CD4-positive, alpha-beta memory T cell (primary cell): ENCODE data around the gene CCHCR1. TPM values are rescaled to one million over a fixed set of nuclear protein-coding genes. Genes with fewer than 3 reads are reported as not detected.
A peak's percentile ranks its signal among the peaks of the same experiment; 100 is the strongest.

Source experiments
- CTCF ChIA-PET: fragments of 350-600 bp; sonication (Branson Sonifier 250); formaldehyde crosslinking; loops from one replicate; lab custom pipeline; 2021; ENCODE audit warnings: inconsistent platforms; ENCODE audit not compliant: partially characterized antibody; lab: Charles Lee
- POLR2A ChIA-PET: fragments of 350-600 bp; sonication (Branson Sonifier 250); formaldehyde crosslinking; loops from one replicate; lab custom pipeline; 2021; ENCODE audit not compliant: partially characterized antibody; lab: Charles Lee
- DNase-seq, 5 donors: peaks; one replicate each; pipeline versions ENCODE4 v3.0.0 to v3.0.0-alpha.2; 2020 to 2022; ENCODE audit warnings: mixed read lengths in 1 of 5
- H3K27ac ChIP-seq: one replicate; pipeline ENCODE4 v1.7.0; 2013; ENCODE audit warnings: low read depth, low read length
- H3K27me3 ChIP-seq: 2 replicates; pipeline ENCODE4 v1.7.0; 2013; ENCODE audit warnings: mild to moderate bottlenecking, low read length, moderate library complexity; ENCODE audit not compliant: insufficient read depth
- H3K36me3 ChIP-seq: 2 replicates; pipeline ENCODE4 v1.7.0; 2013; ENCODE audit warnings: mild to moderate bottlenecking, low read length, moderate library complexity; ENCODE audit not compliant: insufficient read depth
- H3K4me1 ChIP-seq: 2 replicates; pipeline ENCODE4 v1.7.0; 2013; ENCODE audit warnings: mild to moderate bottlenecking, low read length, moderate library complexity; ENCODE audit not compliant: insufficient read depth
- H3K4me3 ChIP-seq, 2 donors: one replicate each; pipeline ENCODE4 v1.7.0; 2013; ENCODE audit warnings: low read length in 2 of 2, mild to moderate bottlenecking in 1 of 2
- H3K9me3 ChIP-seq, 2 donors: one replicate each; pipeline ENCODE4 v1.7.0; 2013; ENCODE audit warnings: low read length in 2 of 2, control low read depth in 1 of 2; ENCODE audit not compliant: control insufficient read depth in 1 of 2
- H3K27ac Mint-ChIP-seq, 7 donors: one replicate each; pipeline ENCODE4 v1.8.0; 2020 to 2021; ENCODE audit warnings: mixed read lengths in 7 of 7, mild to moderate bottlenecking in 6 of 7, inconsistent platforms in 3 of 7, moderate library complexity in 3 of 7
- H3K27me3 Mint-ChIP-seq, 2 donors: one replicate each; pipeline ENCODE4 v1.8.0; 2020 to 2021; ENCODE audit warnings: mixed read lengths in 2 of 2
- H3K36me3 Mint-ChIP-seq, 2 donors: one replicate each; pipeline ENCODE4 v1.8.0; 2020 to 2021; ENCODE audit warnings: mixed read lengths in 2 of 2, inconsistent platforms in 1 of 2, mild to moderate bottlenecking in 1 of 2
- H3K4me1 Mint-ChIP-seq, 4 donors: one replicate each; pipeline ENCODE4 v1.8.0; 2020 to 2021; ENCODE audit warnings: mixed read lengths in 4 of 4, mild to moderate bottlenecking in 1 of 4
- H3K4me3 Mint-ChIP-seq, 8 donors: one replicate each; pipeline ENCODE4 v1.8.0; 2020 to 2021; ENCODE audit warnings: mixed read lengths in 8 of 8, mild to moderate bottlenecking in 7 of 8, moderate library complexity in 6 of 8, inconsistent platforms in 3 of 8
- H3K9me3 Mint-ChIP-seq, 8 donors: one replicate each; pipeline ENCODE4 v1.8.0; 2020 to 2021; ENCODE audit warnings: mixed read lengths in 8 of 8, mild to moderate bottlenecking in 5 of 8, inconsistent platforms in 3 of 8, moderate library complexity in 1 of 8
- intact Hi-C: fragments of 100-400 bp; cut with micrococcal nuclease; formaldehyde crosslinking; loops from one replicate; pipeline ENCODE4 v1.15.1; 2023
- polyA plus RNA-seq, 2 donors: library from polyadenylated mRNA; unstranded; fragments of 300-500 nt; fragmentation: Illumina TruSeq; gene quantifications; one replicate each; pipeline ENCODE4 v1.2.3, GENCODE V29; 2021
- total RNA-seq, 2 experiments: library from RNA; stranded (reverse); gene quantifications; one replicate each; pipeline ENCODE4 v1.2.3, GENCODE V29; 2021

Gene CCHCR1
- total and polyA plus RNA-seq, 4 experiments from 2014 or later = 3.4 to 30.5 (median 18.9) TPM

GRCh38 chr6:31162463-31163165 is 5.0 kb upstream of the CCHCR1 start:
- H3K27ac ChIP-seq = no peak overlapping the region
- ChIA-PET POLR2A (no interaction called here), CTCF (interaction anchor here (1.4 kb wide), 1 partner anchor 34 kb away, joined by 3 read pairs; no protein-coding TSS in a partner anchor)
- H3K27me3 Mint-ChIP-seq = no peaks in the 10 kb centered on the region
- H3K9me3 Mint-ChIP-seq = no peaks in the 10 kb centered on the region
- peaks cover 16% of the 10 kb centered on the region for H3K4me1 ChIP-seq
- no peak for DNase-seq
- H3K4me1 Mint-ChIP-seq = peaks cover 17 to 26% (median 22%) of the 10 kb centered on the region in 4 donors
- no peaks in the 10 kb centered on the region for H3K36me3 ChIP-seq
- intact Hi-C loops = no loop called here
- H3K4me3 Mint-ChIP-seq = no peak overlapping the region
- H3K27ac Mint-ChIP-seq = no peak overlapping the region
- no peaks in the 10 kb centered on the region for H3K27me3 ChIP-seq
- no peaks in the 10 kb centered on the region for H3K9me3 ChIP-seq
- H3K36me3 Mint-ChIP-seq = peaks cover 0 to 5% of the 10 kb centered on the region in 2 donors
- H3K4me3 ChIP-seq = no peak overlapping the region

- Mint-ChIP-seq H3K4me1 (peaks cover 18 to 34% (median 26%) of the 10 kb centered on the region in 4 donors), H3K27me3 (no peaks in the 10 kb centered on the region), H3K4me3 (peak overlapping the region in 1 of 8 donors; percentile 43), H3K9me3 (no peaks in the 10 kb centered on the region), H3K27ac (peak overlapping the region in 2 of 7 donors; percentile 9 to 43), H3K36me3 (peaks cover 0 to 5% of the 10 kb centered on the region in 2 donors)
- H3K4me1 ChIP-seq = peaks cover 22% of the 10 kb centered on the region
- no peaks in the 10 kb centered on the region for H3K36me3 ChIP-seq
- POLR2A ChIA-PET = no interaction called here
- no peaks in the 10 kb centered on the region for H3K9me3 ChIP-seq
- intact Hi-C loops = no loop called here
- H3K4me3 ChIP-seq = no peak overlapping the region
- no peak for DNase-seq
- no peak overlapping the region for H3K27ac ChIP-seq
- H3K27me3 ChIP-seq = no peaks in the 10 kb centered on the region
- CTCF ChIA-PET = no interaction called here
Observed at GRCh38 chr6:31161216-31162126, 3.9 kb upstream of the CCHCR1 start.

DNA sequence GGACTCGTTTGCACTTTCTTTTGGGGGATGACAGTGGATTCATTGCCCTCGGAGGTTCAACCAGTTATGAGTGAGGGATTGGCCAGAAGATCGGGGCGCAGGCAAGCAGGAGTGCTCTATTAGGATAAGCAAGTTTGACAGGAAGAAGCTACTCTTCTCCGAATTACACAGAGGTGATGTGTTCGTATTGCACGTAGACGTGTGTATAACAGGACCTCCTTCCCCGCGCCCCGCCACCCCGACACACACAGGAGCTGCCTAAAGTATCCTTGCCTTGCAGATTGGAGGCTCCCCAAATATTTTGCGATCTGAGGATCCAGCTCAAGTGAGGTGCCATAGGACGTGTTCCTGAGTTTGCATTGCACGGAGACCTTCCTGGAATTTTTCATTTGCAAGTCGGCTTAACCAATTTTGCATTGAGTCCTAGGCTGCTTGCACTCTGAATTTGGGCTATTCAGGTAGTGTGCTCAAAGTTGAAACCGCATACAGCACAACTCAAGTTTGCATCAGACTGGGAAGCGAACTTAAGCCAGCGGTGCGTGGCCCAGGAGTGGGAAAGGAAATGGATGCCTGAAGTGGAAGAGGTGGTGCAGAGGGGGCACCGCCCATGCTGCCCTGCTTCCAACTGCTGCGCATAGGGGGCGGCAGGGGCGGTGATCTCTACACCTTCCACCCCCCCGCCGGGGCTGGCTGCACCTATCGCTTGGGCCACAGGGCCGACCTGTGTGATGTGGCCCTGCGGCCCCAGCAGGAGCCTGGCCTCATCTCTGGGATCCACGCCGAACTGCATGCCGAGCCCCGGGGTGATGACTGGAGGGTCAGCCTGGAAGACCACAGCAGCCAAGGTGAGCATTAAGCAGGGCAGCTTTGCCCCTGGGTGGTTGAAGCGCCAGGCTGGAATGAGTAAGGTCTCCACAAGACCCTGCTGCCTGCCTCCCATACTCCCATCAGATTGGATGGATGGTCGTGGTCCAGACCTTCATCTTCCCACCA is 1.6 kb upstream of the CCHCR1 start:
- CTCF ChIA-PET = interaction anchor here (0.6 to 2.6 kb wide), 11 partner anchors 10 to 283 kb away, joined by 3 to 13 read pairs (median 4); no protein-coding TSS in a partner anchor
- no peaks in the 10 kb centered on the region for H3K9me3 ChIP-seq
- H3K27me3 ChIP-seq = no peaks in the 10 kb centered on the region
- Mint-ChIP-seq H3K4me3 (peak overlapping the region; percentile 87 to 95 (median 90)), H3K9me3 (no peaks in the 10 kb centered on the region), H3K27ac (peak overlapping the region; percentile 75 to 95 (median 93)), H3K4me1 (peaks cover 14 to 34% (median 24%) of the 10 kb centered on the region in 4 donors), H3K36me3 (peaks cover 7 to 9% of the 10 kb centered on the region in 2 donors), H3K27me3 (no peaks in the 10 kb centered on the region)
- H3K4me1 ChIP-seq = peaks cover 22% of the 10 kb centered on the region
- no peaks in the 10 kb centered on the region for H3K36me3 ChIP-seq
- peak overlapping the region; percentile 59 to 70 for H3K4me3 ChIP-seq
- peak in 4 of 5 donors; percentile 8 to 26 (median 20) for DNase-seq
- POLR2A ChIA-PET = interaction anchor here (0.7 to 4.0 kb wide), 12 partner anchors 18 to 461 kb away, joined by 3 to 34 read pairs (median 4); no protein-coding TSS in a partner anchor
- intact Hi-C loops = loop anchor here (1.0 to 2.0 kb wide), 6 partner anchors 21 to 542 kb away; partner anchors contain the start of genes HLA-B, MRPS18B and PPP1R10
- peak overlapping the region; percentile 69 for H3K27ac ChIP-seq

- Mint-ChIP-seq H3K36me3 (peaks cover 7 to 9% of the 10 kb centered on the region in 2 donors), H3K27ac (peak within 1 kb of the TSS; percentile 75 to 95 (median 93)), H3K9me3 (no peaks in the 10 kb centered on the region), H3K27me3 (no peaks in the 10 kb centered on the region), H3K4me1 (peaks cover 14 to 34% (median 24%) of the 10 kb centered on the region in 4 donors), H3K4me3 (peak within 1 kb of the TSS; percentile 87 to 95 (median 90))
- Histone ChIP-seq H3K4me1 (peaks cover 22% of the 10 kb centered on the region), H3K27me3 (no peaks in the 10 kb centered on the region), H3K27ac (peak within 1 kb of the TSS; percentile 69), H3K9me3 (no peaks in the 10 kb centered on the region), H3K36me3 (no peaks in the 10 kb centered on the region), H3K4me3 (peak within 1 kb of the TSS; percentile 59 to 70)
- CTCF ChIA-PET = interaction anchor here (0.6 to 2.6 kb wide), 9 partner anchors 9 to 242 kb away, joined by 3 to 13 read pairs (median 5); no protein-coding TSS in a partner anchor
- intact Hi-C loops = loop anchor here (1.0 to 2.0 kb wide), 6 partner anchors 21 to 542 kb away; partner anchors contain the start of genes HLA-B, MRPS18B and PPP1R10
- peak; percentile 98 to 99 (median 98) for DNase-seq
- POLR2A ChIA-PET = interaction anchor here (0.6 to 4.0 kb wide), 13 partner anchors 17 to 832 kb away, joined by 3 to 34 read pairs (median 4); partner anchors contain the start of gene TRIM39
Observed at GRCh38 chr6:31158140-31158862, 699 bp upstream of the CCHCR1 start, which contains the start of gene TCF19. Gene TCF19 (plus strand): TSS chr6:31158589. CDS start chr6:31159470, 881 bp downstream.

DNA sequence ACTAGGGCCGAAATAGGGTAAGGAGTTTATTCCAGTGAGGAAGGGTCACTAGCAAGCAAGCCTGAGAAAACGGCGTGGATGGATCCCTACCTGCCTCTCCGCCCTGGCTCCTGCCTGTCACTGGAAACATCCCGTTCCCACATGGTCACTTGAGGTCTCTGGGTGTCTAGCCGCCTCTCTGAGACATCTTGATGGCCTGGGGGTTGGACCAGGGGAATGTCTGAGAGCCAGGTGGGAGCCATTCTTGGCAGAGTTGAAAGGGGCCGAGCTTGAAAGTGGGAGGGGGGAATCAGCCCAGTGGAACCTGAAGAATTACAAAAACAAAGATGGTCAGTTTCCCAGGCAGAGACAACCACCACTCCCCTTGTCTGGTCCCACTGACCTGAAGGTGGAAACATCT is 961 bp downstream of the CCHCR1 start:
- H3K36me3 Mint-ChIP-seq = peaks cover 7 to 12% of the 10 kb centered on the region in 2 donors
- H3K4me1 Mint-ChIP-seq = peaks cover 13 to 34% (median 23%) of the 10 kb centered on the region in 4 donors
- H3K4me3 Mint-ChIP-seq = peak overlapping the region in 2 of 8 donors; percentile 34 to 88
- CTCF ChIA-PET = interaction anchor here (1.4 to 2.0 kb wide), 2 partner anchors 9 to 11 kb away, joined by 3 to 5 read pairs; no protein-coding TSS in a partner anchor
- Histone ChIP-seq H3K4me3 (no peak overlapping the region), H3K4me1 (peaks cover 22% of the 10 kb centered on the region), H3K9me3 (no peaks in the 10 kb centered on the region), H3K36me3 (no peaks in the 10 kb centered on the region), H3K27me3 (no peaks in the 10 kb centered on the region), H3K27ac (no peak overlapping the region)
- POLR2A ChIA-PET = interaction anchor here (1.0 kb wide), 1 partner anchor 40 kb away, joined by 3 read pairs; no protein-coding TSS in a partner anchor
- H3K27ac Mint-ChIP-seq = peak overlapping the region in 2 of 7 donors; percentile 10 to 67
- no peaks in the 10 kb centered on the region for H3K27me3 Mint-ChIP-seq
- H3K9me3 Mint-ChIP-seq = no peaks in the 10 kb centered on the region
- intact Hi-C loops = no loop called here
- DNase-seq = no peak
